Fibroblast of villous mesenchyme (primary cell): ENCODE measurements around the gene LMX1B. TPM values are rescaled to one million over a fixed set of nuclear protein-coding genes. Genes with fewer than 3 reads are reported as not detected.

ENCODE experiments used
- DNase-seq: peaks from one replicate; pipeline ENCODE4 v3.0.0-alpha.2; 2010; ENCODE audit warnings: low read depth
- H3K4me3 ChIP-seq: 2 replicates; pipeline ENCODE4 v1.5.1; 2011; ENCODE audit warnings: low read depth, mild to moderate bottlenecking, low read length
- total RNA-seq: library from RNA; depleted of rRNA; stranded (reverse); fragments of >200 nt; gene quantifications from 2 replicates; pipeline ENCODE4 v1.2.3, GENCODE V29; 2012
- TF ChIP-seq, protein P1 (sequence below): IDR thresholded peaks from 2 replicates; pipeline ENCODE4 v1.5.1; 2012; ENCODE audit warnings: low read depth, mild to moderate bottlenecking, low read length; ENCODE audit not compliant: insufficient read depth

The LMX1B gene
- total RNA-seq, 1 donor, result not detected

DNA sequence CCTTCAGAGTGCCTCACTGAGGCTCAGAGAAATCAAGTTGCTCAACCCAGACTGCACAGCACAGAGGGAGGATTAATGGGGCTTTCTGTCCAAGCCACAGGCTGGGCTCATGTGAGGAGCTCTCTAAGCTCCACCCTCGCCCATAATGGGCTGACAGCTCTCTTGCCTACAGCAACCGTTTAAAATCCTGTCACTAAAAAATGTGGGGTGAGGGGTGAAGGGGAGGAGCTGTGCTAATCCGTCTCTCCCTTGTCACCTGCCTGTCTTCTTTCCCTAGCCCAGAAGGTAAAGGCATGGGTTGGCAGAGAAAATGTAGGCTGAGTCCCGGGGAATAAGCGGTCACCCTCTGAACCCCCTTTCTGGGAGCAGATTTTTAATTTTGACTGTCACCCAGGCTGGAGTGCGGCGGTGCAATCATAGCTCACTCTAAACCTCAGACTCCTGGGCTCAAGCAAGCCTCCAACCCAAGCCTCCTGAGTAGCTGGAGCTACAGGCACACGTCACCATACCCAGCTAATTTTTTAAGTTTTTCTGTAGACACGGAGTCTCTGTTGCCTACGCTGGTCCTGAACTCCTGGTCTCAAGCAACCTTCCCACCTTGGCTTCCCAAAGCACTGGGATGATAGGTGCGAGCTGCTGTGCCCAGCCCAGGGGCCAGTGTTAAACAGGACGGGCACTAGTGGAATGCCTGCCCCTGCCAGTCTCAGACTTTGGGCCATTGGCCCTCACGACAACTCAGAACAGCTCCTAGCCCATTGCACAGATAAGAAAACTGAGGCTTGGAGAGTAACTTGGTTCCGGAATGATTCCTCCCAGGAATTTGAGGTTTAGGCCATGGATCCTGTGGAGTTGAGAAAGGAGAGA lies 89.5 kb downstream of the LMX1B start:
- TF ChIP-seq, protein P1, sequence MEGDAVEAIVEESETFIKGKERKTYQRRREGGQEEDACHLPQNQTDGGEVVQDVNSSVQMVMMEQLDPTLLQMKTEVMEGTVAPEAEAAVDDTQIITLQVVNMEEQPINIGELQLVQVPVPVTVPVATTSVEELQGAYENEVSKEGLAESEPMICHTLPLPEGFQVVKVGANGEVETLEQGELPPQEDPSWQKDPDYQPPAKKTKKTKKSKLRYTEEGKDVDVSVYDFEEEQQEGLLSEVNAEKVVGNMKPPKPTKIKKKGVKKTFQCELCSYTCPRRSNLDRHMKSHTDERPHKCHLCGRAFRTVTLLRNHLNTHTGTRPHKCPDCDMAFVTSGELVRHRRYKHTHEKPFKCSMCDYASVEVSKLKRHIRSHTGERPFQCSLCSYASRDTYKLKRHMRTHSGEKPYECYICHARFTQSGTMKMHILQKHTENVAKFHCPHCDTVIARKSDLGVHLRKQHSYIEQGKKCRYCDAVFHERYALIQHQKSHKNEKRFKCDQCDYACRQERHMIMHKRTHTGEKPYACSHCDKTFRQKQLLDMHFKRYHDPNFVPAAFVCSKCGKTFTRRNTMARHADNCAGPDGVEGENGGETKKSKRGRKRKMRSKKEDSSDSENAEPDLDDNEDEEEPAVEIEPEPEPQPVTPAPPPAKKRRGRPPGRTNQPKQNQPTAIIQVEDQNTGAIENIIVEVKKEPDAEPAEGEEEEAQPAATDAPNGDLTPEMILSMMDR, result no peak
- no peak overlapping the region for H3K4me3 ChIP-seq
- peak; percentile 8 for DNase-seq

DNA sequence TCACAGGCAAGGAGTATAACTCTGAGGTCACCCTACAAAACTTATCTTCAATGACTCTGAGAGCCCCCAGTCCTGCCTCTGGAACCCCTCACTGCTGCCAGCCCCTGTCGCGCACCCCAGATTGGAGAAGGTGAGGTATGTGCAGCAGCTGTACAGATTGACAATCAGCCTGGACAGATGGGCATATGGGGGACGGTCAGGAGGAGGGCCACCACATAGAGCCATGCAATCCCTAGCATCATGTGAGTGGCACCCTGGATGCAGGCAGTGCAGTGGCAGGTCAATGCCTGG lies 90.1 kb downstream of the LMX1B start:
- TF ChIP-seq, protein P1, result no peak
- no peak for DNase-seq

DNA sequence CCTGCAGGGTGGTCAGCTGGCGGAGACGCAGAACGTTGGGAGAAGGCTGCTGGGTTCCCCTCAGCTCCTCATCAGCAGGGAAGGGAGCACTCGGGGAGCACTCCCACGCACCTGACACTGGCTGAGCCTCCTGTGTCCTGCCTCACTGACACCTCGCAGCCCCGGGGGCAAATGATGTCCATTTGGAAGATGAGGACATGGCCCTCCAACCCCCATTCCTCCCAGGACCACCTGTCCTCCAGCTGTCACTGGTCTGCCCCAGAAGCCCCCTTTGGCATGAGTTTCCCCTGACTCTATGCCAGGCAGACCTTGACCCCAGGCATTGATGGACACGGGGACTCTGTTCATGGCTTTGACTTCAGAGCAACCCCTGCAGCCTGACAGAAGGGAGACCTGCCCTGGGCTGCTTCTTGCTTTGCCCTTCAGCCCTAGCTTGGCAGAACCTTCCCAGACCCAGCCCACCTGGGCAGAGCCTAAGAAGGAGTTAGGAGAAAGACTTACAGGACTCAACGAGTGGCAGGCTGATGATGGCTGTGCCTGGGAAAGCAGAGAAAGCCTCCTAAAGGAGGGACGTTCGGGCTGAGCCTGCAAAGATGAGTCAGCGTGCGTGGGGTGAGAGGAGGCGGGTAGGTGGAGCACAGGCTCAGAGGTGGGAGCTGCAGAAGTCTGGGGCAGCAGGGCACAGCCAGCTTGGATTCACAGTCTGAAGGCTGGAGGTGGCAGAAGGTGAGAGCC lies 90.6 kb downstream of the LMX1B start:
- DNase-seq, result peak; percentile 45
- no peak overlapping the region for H3K4me3 ChIP-seq
- TF ChIP-seq, protein P1, result no peak

More for the DNA sequence above, 90.1 kb downstream of the LMX1B start:
- H3K4me3 ChIP-seq, result no peak overlapping the region

DNA sequence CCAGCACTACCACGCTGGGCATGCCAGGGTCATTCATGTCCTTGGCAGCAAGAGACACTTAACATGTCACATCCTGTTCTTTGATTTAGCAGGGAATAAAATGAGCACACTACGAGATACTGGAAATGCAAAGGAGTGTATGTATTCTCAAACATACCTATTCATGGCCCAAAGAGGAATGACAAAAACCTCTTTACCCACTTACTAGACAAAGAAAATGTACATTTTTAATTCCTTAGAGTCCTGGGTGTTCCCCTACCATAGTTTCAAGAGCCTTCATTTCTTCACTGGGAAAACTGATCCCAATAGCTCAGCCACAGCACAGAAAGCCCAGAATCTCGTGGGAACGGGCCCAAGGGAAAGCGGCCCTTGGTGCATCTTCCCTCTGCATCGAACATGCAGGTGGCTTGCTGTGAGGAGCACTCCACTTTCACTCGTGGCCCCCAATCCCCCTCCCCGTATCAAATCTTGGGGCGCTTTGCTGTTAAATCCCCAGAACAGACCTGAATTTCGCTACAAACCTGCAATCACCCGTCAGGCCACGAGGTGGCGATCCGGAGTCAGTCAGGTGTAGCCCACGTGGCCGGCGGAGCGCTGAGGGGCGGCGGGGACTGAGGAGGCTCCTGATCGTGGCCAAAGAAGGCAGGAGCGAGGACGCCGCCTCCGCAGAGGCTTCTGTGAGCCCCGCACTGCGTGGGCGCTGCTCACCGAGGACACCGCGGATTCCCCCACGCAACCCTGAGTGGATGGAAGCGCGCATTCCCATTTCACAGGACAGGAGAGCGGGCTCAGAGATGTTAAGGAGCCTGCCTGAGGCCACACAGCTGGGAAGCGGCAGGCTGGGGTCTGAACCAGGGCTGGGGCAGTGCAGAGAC lies 91.4 kb downstream of the LMX1B start:
- H3K4me3 ChIP-seq, result no peak overlapping the region

DNA sequence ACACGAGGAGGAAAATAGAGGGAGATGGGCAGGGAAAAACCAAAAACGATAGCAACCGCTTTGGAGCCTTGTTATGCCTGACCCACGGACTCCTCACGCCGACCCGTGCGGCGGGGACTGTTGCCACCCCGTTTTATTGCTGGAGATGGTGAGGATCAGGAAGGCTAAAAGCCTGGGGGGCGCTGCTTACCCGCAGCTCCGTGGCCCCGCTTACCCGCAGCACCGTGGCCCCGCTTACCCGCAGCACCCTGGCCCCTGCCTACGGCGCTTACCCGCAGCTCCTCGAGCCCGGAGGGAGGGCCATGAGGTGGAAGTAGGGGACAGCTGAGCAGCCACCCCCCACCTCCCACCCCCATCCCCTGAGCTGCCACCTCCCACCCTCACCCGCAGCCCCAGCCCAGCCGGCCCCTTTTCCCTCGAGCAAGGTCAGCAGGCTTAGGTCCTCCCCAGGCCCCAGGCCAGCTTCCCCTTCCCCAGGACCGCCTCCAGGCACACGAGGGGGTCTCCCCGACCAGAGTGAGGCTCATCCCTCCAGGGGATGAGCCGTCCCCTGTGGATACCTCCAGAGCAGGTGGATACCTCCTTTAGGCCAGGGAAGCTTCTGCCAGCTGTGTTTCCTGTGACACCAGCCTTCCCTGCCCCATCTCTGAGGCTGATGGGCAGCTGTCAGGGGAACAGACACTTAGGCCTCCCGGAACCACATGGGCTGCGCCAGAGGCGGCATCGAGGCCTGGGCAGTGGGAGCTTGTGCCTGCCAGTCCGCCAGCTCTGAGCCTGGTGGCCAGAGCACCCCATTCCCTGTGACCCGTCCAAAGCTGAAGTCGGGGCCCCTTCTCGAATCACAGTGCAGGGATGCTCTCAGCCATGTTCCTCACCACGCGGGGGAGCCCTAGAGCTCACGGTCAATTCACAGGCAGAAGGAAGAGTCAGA lies 92.3 kb downstream of the LMX1B start:
- DNase-seq, result peak; percentile 18
- TF ChIP-seq, protein P1, result peak; percentile 52
- H3K4me3 ChIP-seq, result no peak overlapping the region

More for the DNA sequence above, 91.4 kb downstream of the LMX1B start:
- peak; percentile 59 for DNase-seq
- TF ChIP-seq, protein P1, result peak; percentile 90

DNA sequence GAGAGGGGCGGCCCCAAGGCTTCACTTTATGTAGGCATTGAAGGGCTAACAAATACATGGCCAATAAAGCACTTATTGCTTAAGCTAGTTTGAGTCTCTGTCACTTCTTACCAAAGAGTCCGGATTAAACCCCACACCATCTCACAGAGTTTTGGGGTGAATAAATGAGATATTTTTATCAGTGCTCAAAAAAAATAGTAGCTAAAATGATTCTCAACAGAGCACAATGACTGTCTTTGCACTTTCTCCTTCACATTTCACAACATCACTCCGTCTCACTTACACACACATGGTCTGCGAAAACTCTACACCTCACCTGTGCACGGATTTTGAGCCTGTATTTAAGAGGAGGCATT lies 92.9 kb downstream of the LMX1B start:
- DNase-seq, result no peak
- TF ChIP-seq, protein P1, result no peak

More for the DNA sequence above, 92.9 kb downstream of the LMX1B start:
- H3K4me3 ChIP-seq, result no peak overlapping the region
